IPS-18a (cell line): ENCODE measurements around the gene NEURL4.

Experiments used
- H3K27ac ChIP-seq: one replicate; pipeline ENCODE4 v1.5.1; 2013; ENCODE audit warnings: low read length
- H3K27me3 ChIP-seq: one replicate; pipeline ENCODE4 v1.6.1; 2013; ENCODE audit warnings: mild to moderate bottlenecking, low read length; ENCODE audit not compliant: control insufficient read depth, insufficient read depth
- H3K36me3 ChIP-seq: one replicate; pipeline ENCODE4 v1.6.1; 2013; ENCODE audit warnings: low read depth, low read length; ENCODE audit not compliant: control insufficient read depth
- H3K4me1 ChIP-seq: one replicate; pipeline ENCODE4 v1.6.1; 2013; ENCODE audit warnings: low read depth, low read length; ENCODE audit not compliant: control insufficient read depth
- H3K4me3 ChIP-seq: one replicate; pipeline ENCODE4 v1.5.1; 2013; ENCODE audit warnings: low read length
- H3K9ac ChIP-seq: one replicate; pipeline ENCODE4 v1.6.1; 2013; ENCODE audit warnings: mild to moderate bottlenecking, low read length, moderate library complexity
- H3K9me3 ChIP-seq: one replicate; pipeline ENCODE4 v1.6.1; 2013; ENCODE audit warnings: low read depth, low read length; ENCODE audit not compliant: control insufficient read depth

Gene NEURL4

GRCh38 chr17:7292194-7292593 lies 36.9 kb downstream of the NEURL4 start:
- Histone ChIP-seq H3K9me3 (no peaks in the 10 kb centered on the region), H3K36me3 (no peaks in the 10 kb centered on the region), H3K4me3 (no peak overlapping the region), H3K4me1 (peaks cover 7% of the 10 kb centered on the region), H3K27me3 (peaks cover 46% of the 10 kb centered on the region), H3K27ac (no peak overlapping the region), H3K9ac (no peak overlapping the region)

- H3K27me3 ChIP-seq: peaks cover 31% of the 10 kb centered on the region
- no peaks in the 10 kb centered on the region for H3K9me3 ChIP-seq
- H3K4me3 ChIP-seq: no peak overlapping the region
- H3K27ac ChIP-seq: no peak overlapping the region
- H3K36me3 ChIP-seq: no peaks in the 10 kb centered on the region
- no peak overlapping the region for H3K9ac ChIP-seq
- H3K4me1 ChIP-seq: no peaks in the 10 kb centered on the region
These were observed 38.5 kb downstream of the NEURL4 start for GRCh38 chr17:7290685-7291084.

- Histone ChIP-seq H3K9ac (no peak overlapping the region), H3K4me1 (no peaks in the 10 kb centered on the region), H3K27ac (no peak overlapping the region), H3K27me3 (peaks cover 26% of the 10 kb centered on the region), H3K9me3 (no peaks in the 10 kb centered on the region), H3K36me3 (peaks cover under 1% of the 10 kb centered on the region), H3K4me3 (no peak overlapping the region)
These were observed 39.0 kb downstream of the NEURL4 start for GRCh38 chr17:7290166-7290565.

- no peak overlapping the region for H3K4me3 ChIP-seq
- H3K9me3 ChIP-seq: no peaks in the 10 kb centered on the region
- no peak overlapping the region for H3K27ac ChIP-seq
- H3K36me3 ChIP-seq: peaks cover 3% of the 10 kb centered on the region
- H3K9ac ChIP-seq: no peak overlapping the region
- no peaks in the 10 kb centered on the region for H3K4me1 ChIP-seq
- H3K27me3 ChIP-seq: peaks cover 22% of the 10 kb centered on the region
These were observed 39.7 kb downstream of the NEURL4 start for GRCh38 chr17:7289256-7290032.

GRCh38 chr17:7285679-7286078 lies 43.5 kb downstream of the NEURL4 start:
- Histone ChIP-seq H3K27ac (no peak overlapping the region), H3K27me3 (peaks cover 13% of the 10 kb centered on the region), H3K4me1 (peaks cover 3% of the 10 kb centered on the region), H3K9me3 (no peaks in the 10 kb centered on the region), H3K36me3 (peaks cover 3% of the 10 kb centered on the region), H3K4me3 (no peak overlapping the region), H3K9ac (no peak overlapping the region)

GRCh38 chr17:7284911-7285310 lies 44.2 kb downstream of the NEURL4 start:
- H3K27me3 ChIP-seq: peaks cover 13% of the 10 kb centered on the region

DNA sequence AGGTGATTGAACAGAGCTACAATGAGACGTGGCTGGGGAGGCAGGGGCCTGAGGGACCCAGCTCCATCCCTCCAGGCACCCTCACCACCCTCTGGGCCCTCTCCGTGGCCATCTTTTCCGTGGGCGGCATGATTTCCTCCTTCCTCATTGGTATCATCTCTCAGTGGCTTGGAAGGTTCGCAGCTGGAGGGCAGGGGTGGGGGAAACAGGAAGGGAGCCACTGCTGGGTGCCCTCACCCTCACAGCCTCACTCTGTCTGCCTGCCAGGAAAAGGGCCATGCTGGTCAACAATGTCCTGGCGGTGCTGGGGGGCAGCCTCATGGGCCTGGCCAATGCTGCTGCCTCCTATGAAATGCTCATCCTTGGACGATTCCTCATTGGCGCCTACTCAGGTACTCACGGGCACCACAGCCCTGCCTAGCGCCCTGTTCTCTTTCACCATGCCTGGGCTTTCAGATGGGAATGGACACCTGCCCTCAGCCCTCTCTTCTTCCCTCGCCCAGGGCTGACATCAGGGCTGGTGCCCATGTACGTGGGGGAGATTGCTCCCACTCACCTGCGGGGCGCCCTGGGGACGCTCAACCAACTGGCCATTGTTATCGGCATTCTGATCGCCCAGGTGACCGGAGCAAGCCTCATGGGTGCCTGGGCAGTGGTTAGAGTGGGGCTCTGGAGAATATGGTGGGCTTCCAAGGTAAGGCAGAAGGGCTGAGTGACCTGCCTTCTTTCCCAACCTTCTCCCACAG lies 45.5 kb downstream of the NEURL4 start:
- Histone ChIP-seq H3K4me3 (no peak overlapping the region), H3K4me1 (peaks cover 10% of the 10 kb centered on the region), H3K9ac (no peak overlapping the region)

More at GRCh38 chr17:7284911-7285310, 44.2 kb downstream of the NEURL4 start:
- Histone ChIP-seq H3K9me3 (no peaks in the 10 kb centered on the region), H3K27ac (no peak overlapping the region), H3K36me3 (peaks cover 3% of the 10 kb centered on the region), H3K9ac (no peak overlapping the region), H3K4me1 (peaks cover 8% of the 10 kb centered on the region), H3K4me3 (no peak overlapping the region)

GRCh38 chr17:7282752-7283321 lies 46.3 kb downstream of the NEURL4 start:
- Histone ChIP-seq H3K9me3 (no peaks in the 10 kb centered on the region), H3K36me3 (peaks cover 3% of the 10 kb centered on the region), H3K27ac (no peak overlapping the region), H3K4me1 (peaks cover 10% of the 10 kb centered on the region), H3K4me3 (peak overlapping the region; percentile 61), H3K27me3 (peaks cover 13% of the 10 kb centered on the region), H3K9ac (no peak overlapping the region)

More for the DNA sequence above, 45.5 kb downstream of the NEURL4 start:
- H3K36me3 ChIP-seq: peaks cover 3% of the 10 kb centered on the region
- H3K9me3 ChIP-seq: no peaks in the 10 kb centered on the region
- H3K27ac ChIP-seq: no peak overlapping the region
- H3K27me3 ChIP-seq: peaks cover 13% of the 10 kb centered on the region

DNA sequence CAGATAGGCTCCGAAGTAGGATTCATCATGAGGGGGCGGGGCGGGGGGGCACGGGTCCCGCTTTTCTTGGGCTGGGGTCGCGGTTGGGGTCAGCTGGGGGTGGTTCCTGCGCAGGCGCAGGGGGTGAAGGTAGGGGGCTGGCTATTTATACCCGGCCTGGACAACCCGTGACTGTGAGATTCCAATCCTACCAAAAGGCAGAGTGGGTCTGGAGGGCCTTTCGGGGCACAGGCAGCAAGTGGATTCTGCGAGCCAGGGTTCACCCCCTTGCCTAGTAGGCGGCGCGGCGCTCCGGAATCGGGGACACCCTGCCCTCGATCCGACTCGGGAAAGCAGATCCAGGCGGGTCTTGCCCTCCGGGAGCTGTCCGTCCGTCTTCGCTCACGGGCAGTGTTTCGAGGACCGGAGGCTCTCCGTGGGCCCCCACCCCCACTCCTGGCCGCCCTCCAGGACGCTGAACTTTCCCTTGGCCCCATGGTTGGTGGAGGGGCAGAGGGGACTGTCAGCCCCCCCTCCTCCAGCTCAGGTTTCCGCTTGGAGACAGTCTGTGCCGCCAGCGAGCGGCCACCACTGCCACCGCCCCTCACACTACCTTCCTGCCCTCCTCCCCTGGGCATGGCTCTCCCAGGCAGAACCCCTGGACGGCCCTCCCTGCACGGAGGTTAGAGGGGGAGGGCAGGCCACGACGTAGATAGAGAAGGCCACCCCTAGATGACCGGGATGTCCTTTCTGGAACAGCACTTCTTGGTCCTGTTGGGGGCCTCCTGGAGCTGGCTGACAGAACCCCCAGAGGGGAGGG lies 47.0 kb downstream of the NEURL4 start:
- H3K9me3 ChIP-seq: no peaks in the 10 kb centered on the region
- H3K4me3 ChIP-seq: peak overlapping the region; percentile 61
- H3K27ac ChIP-seq: no peak overlapping the region

GRCh38 chr17:7281074-7281952 lies 47.8 kb downstream of the NEURL4 start, which contains the start of gene SLC2A4:
TSS of gene SLC2A4 (plus strand) at chr17:7281718. CDS start at chr17:7281935, 217 bp downstream.
- Histone ChIP-seq H3K4me1 (peaks cover 10% of the 10 kb centered on the region), H3K27ac (no peak within 1 kb of the TSS), H3K27me3 (peaks cover 13% of the 10 kb centered on the region), H3K36me3 (peaks cover 3% of the 10 kb centered on the region), H3K4me3 (peak within 1 kb of the TSS; percentile 61), H3K9me3 (no peaks in the 10 kb centered on the region), H3K9ac (peak within 1 kb of the TSS; percentile 64)

More for the DNA sequence above, 47.0 kb downstream of the NEURL4 start:
- peaks cover 10% of the 10 kb centered on the region for H3K4me1 ChIP-seq
- peak overlapping the region; percentile 49 for H3K9ac ChIP-seq
- H3K36me3 ChIP-seq: peaks cover 3% of the 10 kb centered on the region
- H3K27me3 ChIP-seq: peaks cover 13% of the 10 kb centered on the region
